ENCODE measurements around the gene MRPS6. TPM values are rescaled to one million over a fixed set of nuclear protein-coding genes. Genes with fewer than 3 reads are reported as not detected.

Gene MRPS6
- total RNA-seq, 1 donor from 2014 or later: 40.2 TPM

- H3K4me1 Mint-ChIP-seq: peaks cover 13% of the 10 kb centered on the region
- POLR2A ChIA-PET: no interaction called here
- CTCF ChIA-PET: no interaction called here
Observed at GRCh38 chr21:34112316-34113033, 39.1 kb downstream of the MRPS6 start.

GRCh38 chr21:34113842-34114241 is 40.5 kb downstream of the MRPS6 start:
- CTCF ChIA-PET: no interaction called here
- intact Hi-C loops (cut with micrococcal nuclease): no loop called here
- no peaks in the 10 kb centered on the region for H3K9me3 Mint-ChIP-seq
- TF ChIP-seq CTCF (IDR thresholded peaks at IDR 0.05): no peak
- H3K4me1 Mint-ChIP-seq: peaks cover 13% of the 10 kb centered on the region
- no peak for DNase-seq
- POLR2A ChIA-PET: no interaction called here
- H3K4me3 Mint-ChIP-seq: no peak overlapping the region
- no peaks in the 10 kb centered on the region for H3K27me3 Mint-ChIP-seq
- peaks cover 13% of the 10 kb centered on the region for H3K36me3 Mint-ChIP-seq (ENCODE audit: low read depth)
- ATAC-seq (ENCODE audit: low read depth): no peak
- no peak overlapping the region for H3K27ac Mint-ChIP-seq

More at GRCh38 chr21:34112316-34113033, 39.1 kb downstream of the MRPS6 start:
- Mint-ChIP-seq H3K9me3 (no peaks in the 10 kb centered on the region), H3K4me3 (no peak overlapping the region), H3K36me3 (ENCODE audit: low read depth) (peaks cover 18% of the 10 kb centered on the region), H3K27ac (no peak overlapping the region), H3K27me3 (no peaks in the 10 kb centered on the region)
- no peak for TF ChIP-seq CTCF (IDR thresholded peaks at IDR 0.05)
- intact Hi-C loops (cut with micrococcal nuclease): no loop called here
- DNase-seq (no peak), ATAC-seq (ENCODE audit: low read depth) (no peak)

GRCh38 chr21:34115160-34115559 is 41.8 kb downstream of the MRPS6 start:
- Mint-ChIP-seq H3K27me3 (no peaks in the 10 kb centered on the region), H3K4me1 (peaks cover 12% of the 10 kb centered on the region), H3K4me3 (no peak overlapping the region), H3K9me3 (no peaks in the 10 kb centered on the region), H3K27ac (no peak overlapping the region), H3K36me3 (ENCODE audit: low read depth) (peaks cover 13% of the 10 kb centered on the region)
- ATAC-seq (ENCODE audit: low read depth) (no peak), DNase-seq (no peak)
- no peak for TF ChIP-seq CTCF (IDR thresholded peaks at IDR 0.05)
- intact Hi-C loops (cut with micrococcal nuclease): no loop called here
- POLR2A ChIA-PET: no interaction called here
- CTCF ChIA-PET: no interaction called here

GRCh38 chr21:34116569-34116968 is 43.2 kb downstream of the MRPS6 start:
- no peak for TF ChIP-seq CTCF (IDR thresholded peaks at IDR 0.05)
- H3K27ac Mint-ChIP-seq: no peak overlapping the region
- peaks cover 20% of the 10 kb centered on the region for H3K4me1 Mint-ChIP-seq
- H3K9me3 Mint-ChIP-seq: no peaks in the 10 kb centered on the region
- no peak for DNase-seq
- H3K4me3 Mint-ChIP-seq: no peak overlapping the region
- intact Hi-C loops (cut with micrococcal nuclease): no loop called here
- H3K27me3 Mint-ChIP-seq: no peaks in the 10 kb centered on the region
- peaks cover 15% of the 10 kb centered on the region for H3K36me3 Mint-ChIP-seq (ENCODE audit: low read depth)
- CTCF ChIA-PET: no interaction called here
- POLR2A ChIA-PET: no interaction called here
- no peak for ATAC-seq (ENCODE audit: low read depth)

GRCh38 chr21:34120867-34121266 is 47.5 kb downstream of the MRPS6 start:
- Mint-ChIP-seq H3K9me3 (no peaks in the 10 kb centered on the region), H3K4me1 (peaks cover 18% of the 10 kb centered on the region), H3K27me3 (no peaks in the 10 kb centered on the region), H3K4me3 (no peak overlapping the region), H3K36me3 (ENCODE audit: low read depth) (peaks cover 24% of the 10 kb centered on the region), H3K27ac (no peak overlapping the region)
- intact Hi-C loops (cut with micrococcal nuclease): no loop called here
- TF ChIP-seq CTCF (IDR thresholded peaks at IDR 0.05): no peak
- POLR2A ChIA-PET: no interaction called here
- CTCF ChIA-PET: interaction anchor here (1.6 kb wide), 1 partner anchor 197 kb away, joined by 5 read pairs; no protein-coding TSS in a partner anchor
- no peak for DNase-seq
- ATAC-seq (ENCODE audit: low read depth): no peak

All from activated B cell treated with CpG ODN at 0.5 μM for 24 hours (primary cell).